GM19099 (cell line): Measurements from ENCODE around the gene CCNJL.

Experiments used
- POLR2A ChIP-seq: IDR thresholded peaks from 3 replicates; pipeline ENCODE4 v1.6.1; 2011; ENCODE audit warnings: low read depth; ENCODE audit not compliant: insufficient read length; ENCODE audit errors: extremely low read depth

CCNJL gene

DNA sequence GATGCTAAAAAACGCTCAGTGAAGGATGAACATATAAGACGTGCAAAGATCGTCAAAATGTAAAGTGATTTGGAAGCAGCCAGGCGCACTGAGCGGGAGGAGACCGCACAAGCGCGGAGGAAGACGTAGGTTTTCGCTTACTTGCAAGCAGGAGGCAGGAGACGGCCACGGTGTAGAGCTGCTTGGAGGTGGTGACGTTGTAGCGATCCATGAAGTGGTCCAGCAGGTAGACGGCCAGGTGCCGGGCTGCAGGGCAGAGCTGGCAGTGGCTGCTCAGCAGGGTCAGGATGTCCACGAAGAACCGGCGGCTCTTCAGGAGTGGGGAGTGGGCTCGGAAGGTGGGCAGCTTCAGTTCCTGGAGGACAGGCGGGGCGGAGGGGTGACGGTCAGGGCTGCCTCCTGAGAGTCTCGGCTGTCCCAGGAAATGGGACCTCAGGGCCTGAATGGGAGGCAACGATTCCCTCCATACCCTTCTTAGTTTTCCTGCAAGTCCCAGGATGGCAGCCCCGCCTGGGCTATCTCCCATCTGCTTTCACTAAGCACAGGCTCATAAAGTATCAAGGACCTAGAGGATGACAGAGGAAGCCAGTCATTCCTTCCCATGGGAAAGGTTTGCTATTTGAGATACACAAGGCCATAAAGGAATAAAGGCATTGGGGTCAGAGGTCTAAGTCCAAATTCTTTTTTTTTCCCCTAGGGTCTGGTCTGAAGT is 31.8 kb downstream of the CCNJL start:
- no peak for TF ChIP-seq POLR2A

DNA sequence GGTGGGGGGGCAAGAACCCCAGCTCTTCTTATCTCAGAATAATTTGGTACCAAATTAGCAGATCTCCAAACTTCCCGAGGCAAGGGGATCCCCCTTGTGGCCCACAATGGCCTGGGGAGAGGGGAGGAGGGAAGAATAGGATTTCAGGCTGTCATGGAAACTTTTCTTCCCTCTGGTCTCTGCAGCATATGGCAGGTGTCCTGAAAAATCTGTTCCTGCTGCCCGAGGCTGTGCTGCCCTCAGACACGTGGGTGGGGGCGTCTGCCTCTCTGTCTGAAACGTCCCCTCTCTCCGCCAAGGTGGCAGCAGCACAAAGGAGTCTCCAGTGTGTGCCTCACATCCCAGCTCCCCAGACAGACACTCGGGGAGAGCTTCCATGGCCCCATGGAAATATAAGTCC is 34.0 kb downstream of the CCNJL start:
- TF ChIP-seq POLR2A = no peak

- TF ChIP-seq POLR2A = no peak
Observed at GRCh38 chr5:160274483-160274931, 37.9 kb downstream of the CCNJL start.

DNA sequence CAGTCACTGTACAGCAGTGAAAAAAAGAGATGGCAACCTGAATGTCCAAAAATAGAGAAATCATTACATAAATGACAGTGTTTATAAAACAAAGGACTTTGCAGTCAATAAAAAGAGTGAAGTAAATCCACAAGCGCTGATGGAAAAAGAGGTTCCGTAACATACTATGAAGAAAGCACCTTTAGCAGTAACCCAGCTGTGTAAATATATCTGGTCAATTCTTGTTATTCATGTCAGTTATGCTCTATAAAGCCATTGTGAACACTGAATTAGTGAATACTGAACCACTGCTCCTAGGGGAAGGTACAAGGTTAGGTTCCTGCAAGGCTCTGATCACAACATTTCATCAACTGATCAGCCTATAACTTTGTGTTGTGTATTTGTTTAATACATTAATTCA is 39.5 kb downstream of the CCNJL start:
- TF ChIP-seq POLR2A = no peak

DNA sequence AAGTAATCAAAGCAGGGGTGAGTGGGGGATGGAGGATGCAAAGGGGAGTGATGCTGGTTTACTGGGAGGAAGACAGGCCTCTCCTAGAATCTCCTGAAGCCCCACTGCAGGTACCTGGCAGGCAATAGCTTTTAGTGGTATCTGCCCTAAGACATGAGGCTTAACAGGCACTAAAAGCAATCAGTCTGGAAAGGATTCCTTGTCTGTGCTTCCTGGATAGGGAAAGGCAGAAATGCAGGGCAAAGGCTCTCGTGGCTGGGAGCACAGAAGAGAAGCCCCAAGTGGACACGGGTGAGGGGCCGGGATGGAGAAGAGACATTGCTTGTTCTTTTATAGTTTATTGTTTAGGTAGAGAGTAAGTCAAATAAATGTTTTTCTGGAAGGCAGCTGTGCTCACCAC is 40.1 kb downstream of the CCNJL start:
- TF ChIP-seq POLR2A = no peak

GRCh38 chr5:160271836-160272235 is 40.5 kb downstream of the CCNJL start:
- no peak for TF ChIP-seq POLR2A

DNA sequence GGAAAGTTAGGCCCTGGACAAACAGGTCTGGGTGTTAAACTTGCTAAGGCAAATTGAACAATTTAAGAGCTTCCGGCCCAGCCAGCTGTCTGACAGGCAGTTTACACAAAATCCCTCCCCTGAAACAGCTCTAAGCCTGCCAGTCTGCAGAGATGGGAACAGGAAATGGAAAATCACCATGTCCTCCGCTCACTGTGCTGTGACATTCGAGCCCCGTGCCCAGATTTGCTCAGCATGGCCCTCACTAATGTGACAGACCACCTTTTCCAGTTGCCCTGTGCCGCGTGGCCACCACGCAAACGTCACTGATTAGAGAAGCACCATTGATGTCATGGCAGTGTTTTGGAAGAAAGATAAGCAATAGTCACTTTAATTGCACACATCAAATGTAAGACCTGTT is 41.0 kb downstream of the CCNJL start:
- TF ChIP-seq POLR2A = no peak

GRCh38 chr5:160270704-160271103 is 41.7 kb downstream of the CCNJL start:
- TF ChIP-seq POLR2A = no peak

DNA sequence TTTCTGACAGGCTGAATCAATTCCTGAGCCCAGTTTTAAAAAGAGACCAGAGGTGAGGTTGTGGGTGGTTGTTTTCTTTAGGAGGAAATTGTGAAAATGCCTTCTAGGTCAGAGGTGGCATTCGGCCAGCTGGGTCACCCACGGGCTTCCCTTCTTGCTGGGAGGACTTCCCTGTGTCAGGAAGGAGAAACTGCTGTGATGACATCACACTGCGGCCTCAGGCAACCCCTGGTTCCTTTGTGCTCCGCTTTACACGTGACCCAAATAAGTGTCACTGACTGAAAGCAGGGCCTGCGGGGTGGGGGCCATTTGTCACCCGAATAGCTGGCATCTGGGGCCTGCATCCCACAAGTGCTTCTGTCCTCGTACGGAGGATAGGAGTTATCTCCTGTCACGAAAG is 43.3 kb downstream of the CCNJL start:
- TF ChIP-seq POLR2A = no peak

GRCh38 chr5:160268121-160268520 is 44.2 kb downstream of the CCNJL start:
- TF ChIP-seq POLR2A = no peak

DNA sequence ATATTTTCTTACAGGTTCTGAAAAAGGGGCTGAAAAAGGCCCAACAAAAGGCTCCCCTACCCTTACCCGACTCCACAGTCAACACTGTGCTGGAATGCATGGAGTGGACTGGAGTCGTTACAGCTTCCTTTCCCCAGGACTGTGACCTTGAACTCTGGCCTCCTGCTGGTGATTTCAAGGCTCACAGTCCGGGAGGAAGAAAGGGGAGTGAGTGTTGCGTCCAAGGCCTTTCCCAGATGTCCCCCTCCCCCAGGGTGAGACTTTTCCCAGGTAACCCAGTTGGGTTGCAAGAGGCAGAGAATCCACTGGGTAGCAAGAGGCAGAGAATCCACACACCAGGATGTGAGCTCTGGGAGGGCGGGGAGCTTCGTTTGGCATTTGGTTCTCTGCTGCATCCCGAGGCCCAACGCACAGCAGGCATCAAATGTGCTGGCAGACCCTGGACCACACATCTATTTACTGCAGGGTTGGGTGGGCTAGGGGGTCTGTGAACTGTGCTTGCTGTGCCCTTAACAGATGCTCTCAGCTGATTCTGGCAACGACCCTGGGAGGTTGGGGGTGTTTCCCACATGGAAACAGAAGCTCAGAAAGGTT is 45.5 kb downstream of the CCNJL start:
- no peak for TF ChIP-seq POLR2A

DNA sequence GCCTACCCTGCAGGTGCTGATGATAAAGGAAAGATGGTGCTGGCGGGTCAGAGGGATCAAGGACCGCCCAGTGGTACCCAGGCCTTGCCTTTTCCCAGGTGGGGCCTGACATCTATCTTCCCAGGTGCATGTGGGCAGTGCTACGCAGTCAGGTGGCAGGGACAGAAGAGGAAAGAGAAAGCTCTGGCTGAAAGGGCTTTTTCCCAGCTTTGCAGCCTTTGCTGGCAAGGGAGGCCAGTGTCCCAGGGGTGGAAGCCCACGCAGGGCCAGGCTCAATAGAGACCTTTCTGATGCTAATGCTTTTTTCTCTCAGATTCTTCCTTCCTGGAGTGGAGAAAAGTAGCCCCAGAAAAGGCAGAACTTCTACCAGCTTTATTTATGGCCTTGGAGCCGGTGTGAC is 46.3 kb downstream of the CCNJL start:
- no peak for TF ChIP-seq POLR2A

- no peak for TF ChIP-seq POLR2A
Observed at GRCh38 chr5:160263326-160263855, 49.0 kb downstream of the CCNJL start.

- no peak for TF ChIP-seq POLR2A
Observed at GRCh38 chr5:160262151-160263074, 50.0 kb downstream of the CCNJL start.
